ENCODE data around the gene FAM13A.

- TF ChIP-seq CTCF (IDR thresholded peaks at IDR 0.05) (no peak), POLR2A (IDR thresholded peaks at IDR 0.05) (no peak), POLR2AphosphoS5 (IDR thresholded peaks at IDR 0.05; ENCODE audit: insufficient read depth in 1 of 2, low read depth in 1 of 2) (no peak)
Observed at GRCh38 chr4:89055157-89056080, 1.6 kb downstream of the FAM13A start.

Measured in vagina (tissue), 2 donors.